Measurements from ENCODE around the gene SOX6. TPM values are rescaled to one million over a fixed set of nuclear protein-coding genes. Genes with fewer than 3 reads are reported as not detected.

Gene SOX6
- polyA plus RNA-seq, 1 donor from 2014 or later: 2.2 TPM

- no peak overlapping the region for H3K4me3 ChIP-seq (ENCODE audit: low read length)
- H3K27me3 ChIP-seq (ENCODE audit: insufficient read depth, low read depth, low read length): no peaks in the 10 kb centered on the region
- H2AFZ ChIP-seq (ENCODE audit: low read depth, low read length): no peak overlapping the region
- no peaks in the 10 kb centered on the region for H3F3A ChIP-seq (ENCODE audit: insufficient read depth, low read length, poor library complexity, severe bottlenecking)
- no peaks in the 10 kb centered on the region for H3K9me2 ChIP-seq (ENCODE audit: insufficient read depth, low read length)
- H3K9ac ChIP-seq (ENCODE audit: low read length): no peak overlapping the region
- no peak overlapping the region for H3K27ac ChIP-seq (ENCODE audit: low read length)
- TF ChIP-seq EP300 (conservative IDR thresholded peaks at IDR 0.05; ENCODE audit: poor library complexity, severe bottlenecking) (no peak), MXI1 (conservative IDR thresholded peaks at IDR 0.05; ENCODE audit: poor library complexity, severe bottlenecking) (no peak), TAF1 (IDR thresholded peaks at IDR 0.05; ENCODE audit: low read depth) (no peak), SMC3 (conservative IDR thresholded peaks at IDR 0.05; ENCODE audit: poor library complexity) (no peak)
- TF ChIP-seq, protein P1, sequence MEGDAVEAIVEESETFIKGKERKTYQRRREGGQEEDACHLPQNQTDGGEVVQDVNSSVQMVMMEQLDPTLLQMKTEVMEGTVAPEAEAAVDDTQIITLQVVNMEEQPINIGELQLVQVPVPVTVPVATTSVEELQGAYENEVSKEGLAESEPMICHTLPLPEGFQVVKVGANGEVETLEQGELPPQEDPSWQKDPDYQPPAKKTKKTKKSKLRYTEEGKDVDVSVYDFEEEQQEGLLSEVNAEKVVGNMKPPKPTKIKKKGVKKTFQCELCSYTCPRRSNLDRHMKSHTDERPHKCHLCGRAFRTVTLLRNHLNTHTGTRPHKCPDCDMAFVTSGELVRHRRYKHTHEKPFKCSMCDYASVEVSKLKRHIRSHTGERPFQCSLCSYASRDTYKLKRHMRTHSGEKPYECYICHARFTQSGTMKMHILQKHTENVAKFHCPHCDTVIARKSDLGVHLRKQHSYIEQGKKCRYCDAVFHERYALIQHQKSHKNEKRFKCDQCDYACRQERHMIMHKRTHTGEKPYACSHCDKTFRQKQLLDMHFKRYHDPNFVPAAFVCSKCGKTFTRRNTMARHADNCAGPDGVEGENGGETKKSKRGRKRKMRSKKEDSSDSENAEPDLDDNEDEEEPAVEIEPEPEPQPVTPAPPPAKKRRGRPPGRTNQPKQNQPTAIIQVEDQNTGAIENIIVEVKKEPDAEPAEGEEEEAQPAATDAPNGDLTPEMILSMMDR (IDR thresholded peaks at IDR 0.05; ENCODE audit: poor library complexity, severe bottlenecking): no peak
- TF ChIP-seq, protein P2, sequence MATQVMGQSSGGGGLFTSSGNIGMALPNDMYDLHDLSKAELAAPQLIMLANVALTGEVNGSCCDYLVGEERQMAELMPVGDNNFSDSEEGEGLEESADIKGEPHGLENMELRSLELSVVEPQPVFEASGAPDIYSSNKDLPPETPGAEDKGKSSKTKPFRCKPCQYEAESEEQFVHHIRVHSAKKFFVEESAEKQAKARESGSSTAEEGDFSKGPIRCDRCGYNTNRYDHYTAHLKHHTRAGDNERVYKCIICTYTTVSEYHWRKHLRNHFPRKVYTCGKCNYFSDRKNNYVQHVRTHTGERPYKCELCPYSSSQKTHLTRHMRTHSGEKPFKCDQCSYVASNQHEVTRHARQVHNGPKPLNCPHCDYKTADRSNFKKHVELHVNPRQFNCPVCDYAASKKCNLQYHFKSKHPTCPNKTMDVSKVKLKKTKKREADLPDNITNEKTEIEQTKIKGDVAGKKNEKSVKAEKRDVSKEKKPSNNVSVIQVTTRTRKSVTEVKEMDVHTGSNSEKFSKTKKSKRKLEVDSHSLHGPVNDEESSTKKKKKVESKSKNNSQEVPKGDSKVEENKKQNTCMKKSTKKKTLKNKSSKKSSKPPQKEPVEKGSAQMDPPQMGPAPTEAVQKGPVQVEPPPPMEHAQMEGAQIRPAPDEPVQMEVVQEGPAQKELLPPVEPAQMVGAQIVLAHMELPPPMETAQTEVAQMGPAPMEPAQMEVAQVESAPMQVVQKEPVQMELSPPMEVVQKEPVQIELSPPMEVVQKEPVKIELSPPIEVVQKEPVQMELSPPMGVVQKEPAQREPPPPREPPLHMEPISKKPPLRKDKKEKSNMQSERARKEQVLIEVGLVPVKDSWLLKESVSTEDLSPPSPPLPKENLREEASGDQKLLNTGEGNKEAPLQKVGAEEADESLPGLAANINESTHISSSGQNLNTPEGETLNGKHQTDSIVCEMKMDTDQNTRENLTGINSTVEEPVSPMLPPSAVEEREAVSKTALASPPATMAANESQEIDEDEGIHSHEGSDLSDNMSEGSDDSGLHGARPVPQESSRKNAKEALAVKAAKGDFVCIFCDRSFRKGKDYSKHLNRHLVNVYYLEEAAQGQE (IDR thresholded peaks at IDR 0.05; ENCODE audit: borderline replicate concordance): no peak
- H3K9me3 ChIP-seq (ENCODE audit: low read length): peaks cover 5% of the 10 kb centered on the region
- no peak overlapping the region for H3K4me2 ChIP-seq (ENCODE audit: low read length)
- H3K79me2 ChIP-seq (replicated peaks; ENCODE audit: insufficient read depth, low read length): no peaks in the 10 kb centered on the region
- H3K36me3 ChIP-seq (ENCODE audit: insufficient read depth, low read length): no peaks in the 10 kb centered on the region
- H4K20me1 ChIP-seq (ENCODE audit: insufficient read depth): no peaks in the 10 kb centered on the region
These were observed 91.3 kb downstream of the SOX6 start for GRCh38 chr11:16265022-16265421.

DNA sequence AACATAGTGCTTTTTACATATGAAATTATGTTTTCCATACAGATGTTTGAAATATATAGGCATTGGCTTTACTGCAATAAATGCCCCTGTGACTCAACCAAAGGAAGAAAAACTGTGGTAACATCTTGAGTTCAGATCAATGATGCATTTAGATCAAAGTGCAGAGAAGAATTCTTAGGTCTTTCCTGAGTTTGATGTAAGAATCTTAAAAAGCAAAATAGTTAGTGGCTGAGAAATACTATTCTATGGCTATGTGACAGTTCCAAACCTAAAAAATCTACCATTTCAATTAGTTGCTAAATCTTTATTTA is 93.7 kb downstream of the SOX6 start:
- no peak overlapping the region for H3K4me3 ChIP-seq (ENCODE audit: low read length)
- H3K27ac ChIP-seq (ENCODE audit: low read length): no peak overlapping the region
- no peaks in the 10 kb centered on the region for H3K79me2 ChIP-seq (replicated peaks; ENCODE audit: insufficient read depth, low read length)
- no peak overlapping the region for H3K4me2 ChIP-seq (ENCODE audit: low read length)
- H3K36me3 ChIP-seq (ENCODE audit: insufficient read depth, low read length): no peaks in the 10 kb centered on the region
- H3K27me3 ChIP-seq (ENCODE audit: insufficient read depth, low read depth, low read length): no peaks in the 10 kb centered on the region
- H3K9me2 ChIP-seq (ENCODE audit: insufficient read depth, low read length): no peaks in the 10 kb centered on the region
- H3K9ac ChIP-seq (ENCODE audit: low read length): no peak overlapping the region
- no peak overlapping the region for H2AFZ ChIP-seq (ENCODE audit: low read depth, low read length)
- TF ChIP-seq POLR2AphosphoS5 (IDR thresholded peaks at IDR 0.05) (no peak), EZH2 (IDR thresholded peaks at IDR 0.05; ENCODE audit: borderline replicate concordance, insufficient read depth, low read length, poor library complexity, severe bottlenecking) (no peak), TAF1 (IDR thresholded peaks at IDR 0.05; ENCODE audit: low read depth) (no peak), RAD21 (conservative IDR thresholded peaks at IDR 0.05) (no peak), MXI1 (conservative IDR thresholded peaks at IDR 0.05; ENCODE audit: poor library complexity, severe bottlenecking) (no peak), SMC3 (conservative IDR thresholded peaks at IDR 0.05; ENCODE audit: poor library complexity) (no peak), EP300 (conservative IDR thresholded peaks at IDR 0.05; ENCODE audit: poor library complexity, severe bottlenecking) (no peak)
- TF ChIP-seq, protein P1 (IDR thresholded peaks at IDR 0.05; ENCODE audit: poor library complexity, severe bottlenecking): no peak
- TF ChIP-seq, protein P2 (IDR thresholded peaks at IDR 0.05; ENCODE audit: borderline replicate concordance): no peak
- no peaks in the 10 kb centered on the region for H4K20me1 ChIP-seq (ENCODE audit: insufficient read depth)
- H3K9me3 ChIP-seq (ENCODE audit: low read length): peaks cover 4% of the 10 kb centered on the region
- H3F3A ChIP-seq (ENCODE audit: insufficient read depth, low read length, poor library complexity, severe bottlenecking): no peaks in the 10 kb centered on the region
